IPS-11a (cell line): ENCODE results near the gene MEGF8.
A peak's percentile ranks its signal among the peaks of the same experiment; 100 is the strongest.

ENCODE experiments used
- H3K4me3 ChIP-seq: one replicate; pipeline ENCODE4 v1.5.1; 2013; ENCODE audit warnings: low read depth, low read length, control low read depth

Gene MEGF8

GRCh38 chr19:42287017-42287826 is 38.2 kb upstream of the MEGF8 start:
- H3K4me3 ChIP-seq: no peak overlapping the region

DNA sequence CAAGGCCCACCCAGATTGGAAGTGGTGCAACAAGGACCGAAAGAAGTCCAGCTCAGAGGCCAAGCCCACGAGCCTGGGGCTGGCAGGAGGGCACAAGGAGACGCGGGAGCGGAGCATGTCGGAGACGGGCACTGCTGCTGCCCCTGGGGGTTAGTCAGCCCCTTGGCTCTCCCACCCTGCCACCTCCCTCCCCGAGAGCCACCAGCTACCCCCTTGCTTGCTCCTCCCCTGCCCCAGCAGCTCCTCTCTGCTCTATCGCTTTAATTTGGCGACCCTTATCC is 37.7 kb upstream of the MEGF8 start:
- no peak overlapping the region for H3K4me3 ChIP-seq

DNA sequence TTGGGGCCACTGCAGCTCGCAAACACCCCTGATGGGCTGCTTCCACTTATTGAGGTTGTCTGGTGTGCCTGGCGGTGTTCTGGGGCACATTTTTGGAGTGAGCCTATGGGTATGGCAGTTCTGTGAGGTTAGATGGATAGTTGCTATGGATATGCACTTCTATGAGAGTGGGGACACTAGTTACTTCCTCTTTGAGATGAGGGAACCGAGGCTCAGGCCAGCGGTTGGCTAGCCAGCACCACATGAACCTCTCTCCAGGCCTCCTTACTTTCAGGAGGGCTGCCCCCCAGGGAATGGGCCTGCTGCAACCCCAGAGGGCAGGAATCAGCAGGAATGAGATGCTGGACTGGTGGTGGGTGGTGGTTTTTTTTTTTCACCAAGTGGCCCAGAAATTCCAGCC is 37.0 kb upstream of the MEGF8 start:
- no peak overlapping the region for H3K4me3 ChIP-seq

DNA sequence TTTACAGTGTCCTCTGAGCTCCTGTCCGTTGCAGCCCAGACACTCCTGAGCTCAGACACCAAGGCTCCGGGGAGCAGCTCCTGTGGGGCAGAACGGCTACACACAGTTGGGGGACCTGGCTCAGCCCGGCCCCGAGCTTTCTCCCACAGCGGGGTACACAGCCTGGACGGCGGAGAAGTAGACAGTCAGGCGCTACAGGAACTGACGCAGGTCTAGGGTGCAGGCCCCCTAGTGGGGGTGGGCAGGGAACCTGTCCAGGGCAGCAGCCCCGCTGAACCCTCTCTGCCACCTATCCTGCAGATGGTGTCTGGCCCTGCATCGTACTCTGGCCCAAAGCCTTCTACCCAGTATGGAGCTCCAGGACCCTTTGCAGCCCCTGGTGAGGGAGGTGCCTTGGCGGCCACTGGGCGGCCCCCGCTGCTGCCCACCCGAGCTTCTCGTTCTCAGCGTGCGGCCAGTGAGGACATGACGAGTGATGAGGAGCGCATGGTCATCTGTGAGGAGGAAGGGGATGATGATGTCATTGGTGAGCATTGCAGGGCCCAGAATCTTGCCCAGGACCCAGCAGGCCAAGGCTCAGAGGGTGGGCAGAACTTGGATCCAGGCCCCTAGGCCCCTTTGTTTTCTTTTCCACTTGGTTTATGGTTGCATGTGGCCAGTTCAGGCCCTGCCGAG is 36.4 kb upstream of the MEGF8 start:
- no peak overlapping the region for H3K4me3 ChIP-seq

DNA sequence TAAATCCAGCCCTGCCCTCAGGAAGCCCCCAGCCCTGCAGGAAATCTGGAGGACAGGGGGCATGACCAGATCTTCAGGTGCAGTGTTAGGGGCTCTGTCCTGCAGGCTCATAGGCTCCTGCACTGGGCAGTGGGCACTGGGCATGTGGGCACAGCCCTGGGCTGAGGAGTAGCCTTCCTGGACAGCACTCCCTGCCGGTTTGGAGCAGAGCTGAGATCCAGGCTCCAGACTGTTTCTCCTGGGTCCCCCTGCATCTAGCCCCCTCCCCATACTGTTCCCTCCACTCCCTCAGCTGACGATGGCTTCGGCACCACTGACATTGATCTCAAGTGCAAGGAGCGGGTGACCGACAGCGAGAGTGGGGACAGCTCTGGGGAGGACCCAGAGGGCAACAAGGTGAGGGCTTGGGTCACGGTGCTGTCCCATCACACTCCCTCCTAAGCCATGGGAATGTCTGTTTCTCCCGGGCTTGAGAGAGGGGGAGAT is 35.8 kb upstream of the MEGF8 start:
- H3K4me3 ChIP-seq: no peak overlapping the region

GRCh38 chr19:42290136-42290522 is 35.3 kb upstream of the MEGF8 start:
- no peak overlapping the region for H3K4me3 ChIP-seq

- no peak overlapping the region for H3K4me3 ChIP-seq
Observed at GRCh38 chr19:42290523-42291434, 34.7 kb upstream of the MEGF8 start.

DNA sequence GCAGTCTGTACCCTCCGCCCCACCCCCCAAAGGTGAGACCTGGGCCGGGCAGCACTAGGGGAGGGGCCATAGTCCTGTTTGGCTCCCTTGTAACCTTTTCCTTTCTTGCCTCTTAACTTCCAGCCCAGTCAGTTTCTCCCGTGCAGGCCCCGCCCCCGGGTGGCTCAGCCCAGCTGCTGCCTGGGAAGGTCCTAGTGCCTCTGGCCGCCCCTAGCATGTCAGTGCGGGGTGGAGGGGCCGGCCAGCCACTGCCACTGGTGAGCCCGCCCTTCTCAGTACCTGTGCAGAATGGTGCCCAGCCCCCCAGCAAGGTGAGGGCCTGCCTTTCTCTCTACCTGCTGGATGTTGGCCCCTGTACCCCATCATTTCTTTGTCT is 34.0 kb upstream of the MEGF8 start:
- no peak overlapping the region for H3K4me3 ChIP-seq

DNA sequence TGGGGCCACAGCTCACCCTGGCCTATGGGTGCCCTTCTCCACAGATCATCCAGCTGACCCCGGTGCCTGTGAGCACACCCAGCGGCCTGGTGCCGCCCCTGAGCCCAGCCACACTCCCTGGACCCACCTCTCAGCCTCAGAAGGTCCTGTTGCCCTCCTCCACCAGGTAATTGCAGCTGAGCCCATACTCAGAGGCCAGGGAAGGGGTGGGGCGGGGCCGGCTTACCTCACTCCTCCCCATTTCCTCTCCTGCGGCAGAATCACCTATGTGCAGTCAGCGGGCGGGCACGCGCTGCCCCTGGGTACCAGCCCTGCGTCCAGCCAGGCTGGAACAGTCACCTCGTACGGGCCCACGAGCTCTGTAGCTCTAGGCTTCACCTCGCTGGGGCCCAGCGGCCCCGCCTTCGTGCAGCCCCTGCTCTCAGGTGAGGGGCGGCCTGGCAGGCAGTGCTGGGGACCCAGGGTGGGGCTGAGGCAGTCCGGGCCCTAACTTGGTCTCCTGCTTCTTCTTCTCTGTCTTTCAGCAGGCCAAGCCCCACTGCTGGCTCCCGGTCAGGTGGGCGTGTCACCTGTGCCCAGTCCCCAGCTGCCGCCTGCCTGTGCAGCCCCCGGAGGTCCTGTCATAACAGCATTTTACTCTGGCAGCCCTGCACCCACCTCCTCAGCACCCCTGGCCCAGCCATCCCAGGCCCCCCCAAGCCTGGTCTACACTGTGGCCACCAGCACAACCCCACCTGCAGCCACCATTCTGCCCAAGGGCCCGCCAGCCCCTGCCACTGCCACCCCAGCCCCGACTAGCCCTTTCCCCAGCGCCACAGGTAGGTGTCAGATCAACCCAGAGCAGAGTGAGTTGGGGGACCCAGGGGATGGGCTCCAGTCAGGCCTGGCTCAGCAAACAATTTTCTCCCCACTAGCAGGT is 33.1 kb upstream of the MEGF8 start:
- no peak overlapping the region for H3K4me3 ChIP-seq

DNA sequence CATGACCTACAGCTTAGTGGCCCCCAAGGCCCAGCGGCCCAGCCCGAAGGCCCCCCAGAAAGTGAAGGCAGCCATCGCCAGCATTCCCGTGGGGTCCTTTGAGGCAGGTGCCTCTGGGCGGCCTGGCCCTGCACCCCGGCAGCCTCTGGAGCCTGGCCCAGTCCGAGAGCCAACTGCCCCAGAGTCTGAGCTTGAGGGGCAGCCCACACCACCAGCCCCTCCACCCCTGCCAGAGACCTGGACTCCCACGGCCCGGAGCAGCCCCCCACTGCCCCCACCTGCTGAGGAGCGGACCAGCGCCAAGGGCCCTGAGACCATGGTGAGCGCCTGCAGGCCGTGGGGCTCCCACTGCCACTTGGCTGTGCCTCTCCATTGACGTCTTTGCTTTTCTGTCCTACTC is 32.5 kb upstream of the MEGF8 start:
- no peak overlapping the region for H3K4me3 ChIP-seq

- H3K4me3 ChIP-seq: no peak overlapping the region
Observed at GRCh38 chr19:42293540-42293939, 31.9 kb upstream of the MEGF8 start.

DNA sequence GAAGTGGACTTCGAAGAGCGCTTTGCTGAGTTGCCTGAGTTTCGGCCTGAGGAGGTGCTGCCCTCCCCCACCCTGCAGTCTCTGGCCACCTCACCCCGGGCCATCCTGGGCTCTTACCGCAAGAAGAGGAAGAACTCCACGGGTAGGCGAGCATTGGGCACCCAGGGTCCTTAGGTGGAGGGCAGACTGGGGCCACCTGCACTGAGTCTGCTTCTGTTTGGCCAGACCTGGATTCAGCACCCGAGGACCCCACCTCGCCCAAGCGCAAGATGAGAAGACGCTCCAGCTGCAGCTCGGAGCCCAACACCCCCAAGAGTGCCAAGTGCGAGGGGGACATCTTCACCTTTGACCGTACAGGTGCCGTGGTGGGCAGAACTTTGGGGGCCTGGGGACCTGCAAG is 31.5 kb upstream of the MEGF8 start:
- no peak overlapping the region for H3K4me3 ChIP-seq

GRCh38 chr19:42294471-42295137 is 30.8 kb upstream of the MEGF8 start:
- H3K4me3 ChIP-seq: no peak overlapping the region

DNA sequence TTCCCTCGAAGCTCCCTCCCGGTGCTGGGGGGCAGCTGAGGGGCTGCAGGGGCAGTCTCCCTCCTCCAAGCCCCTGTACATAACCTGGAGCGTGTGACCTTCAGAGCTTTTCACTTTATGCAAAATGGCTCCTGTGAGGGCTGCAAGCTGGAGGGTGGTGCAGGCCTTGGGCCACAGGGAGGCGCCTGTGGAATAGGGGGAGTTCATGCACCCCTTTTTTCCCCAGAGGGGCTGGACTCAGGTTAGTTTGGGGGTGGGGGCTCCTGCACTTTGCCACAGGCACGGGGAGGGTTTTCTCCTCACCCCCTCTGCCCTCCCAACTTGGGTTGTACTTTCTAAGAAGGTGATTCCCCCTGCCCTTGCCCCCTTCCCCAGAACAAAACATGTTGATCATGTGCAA is 30.1 kb upstream of the MEGF8 start:
- H3K4me3 ChIP-seq: no peak overlapping the region

DNA sequence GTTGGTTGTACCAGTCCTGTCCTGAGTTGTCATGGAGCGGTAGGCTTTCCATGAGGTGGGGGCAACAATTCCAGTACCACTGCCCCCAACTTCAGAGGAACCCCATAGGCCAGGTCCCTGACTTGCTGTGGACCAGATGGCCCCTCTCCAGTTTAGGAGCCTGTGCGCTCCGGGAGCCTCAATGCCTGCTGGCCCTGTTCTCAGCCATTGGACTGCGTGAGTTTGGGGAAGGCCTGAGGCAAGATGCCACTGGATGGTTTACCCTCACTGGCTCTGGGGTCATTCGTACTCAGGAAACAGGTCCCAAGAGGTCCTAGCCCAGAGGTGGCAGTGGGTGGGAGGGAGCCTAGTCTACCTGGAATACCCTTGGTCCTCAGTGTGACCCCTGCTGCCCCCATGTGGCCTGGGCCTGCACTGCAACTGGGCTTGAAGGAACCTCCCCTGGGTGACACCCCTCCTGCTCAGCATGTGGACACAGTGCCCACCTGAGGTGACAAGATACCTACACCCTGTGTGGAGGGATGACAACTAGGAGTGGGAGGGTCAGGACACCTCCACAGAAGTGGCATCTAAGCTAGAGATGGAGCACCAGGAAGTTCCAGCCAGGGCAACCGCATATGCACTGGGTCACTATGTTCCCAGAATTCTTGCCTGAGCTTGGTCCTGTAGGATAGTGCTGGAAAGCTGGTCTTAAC is 29.5 kb upstream of the MEGF8 start:
- no peak overlapping the region for H3K4me3 ChIP-seq

- H3K4me3 ChIP-seq: no peak overlapping the region
Observed at GRCh38 chr19:42297039-42297438, 28.4 kb upstream of the MEGF8 start.

DNA sequence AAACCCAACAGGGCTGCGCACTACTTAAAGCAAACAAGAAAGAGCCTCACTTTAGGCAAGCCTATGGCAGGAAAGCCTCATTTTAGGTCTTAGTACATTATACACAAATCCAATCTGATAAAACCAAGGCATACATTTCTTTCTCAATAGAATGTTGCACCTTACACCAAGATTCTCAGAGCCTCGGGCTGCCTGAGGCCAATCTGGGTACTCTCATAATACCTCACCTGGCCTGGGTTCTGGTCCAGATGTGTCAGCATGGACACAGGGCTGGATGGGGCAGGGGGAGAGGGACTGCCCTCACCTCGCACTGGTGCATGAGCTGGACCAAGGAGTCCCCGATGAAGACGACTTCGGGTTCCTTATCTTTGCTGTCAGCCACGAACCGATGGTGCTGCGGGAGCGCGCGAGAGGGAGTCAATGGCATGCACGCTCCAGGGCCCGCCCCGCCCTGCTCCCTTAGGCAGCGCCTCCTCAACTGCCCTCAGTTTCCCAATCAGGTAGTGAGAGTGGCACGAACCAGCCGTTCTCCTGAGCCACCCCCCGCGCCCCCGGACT is 23.7 kb upstream of the MEGF8 start, which contains the start of gene PRR19:
TSS of gene PRR19 (plus strand) at position 487 of the 558 bp plus-strand sequence. CDS start 7,453 bp downstream, outside the sequence.
- H3K4me3 ChIP-seq: peak within 1 kb of the TSS; percentile 83

DNA sequence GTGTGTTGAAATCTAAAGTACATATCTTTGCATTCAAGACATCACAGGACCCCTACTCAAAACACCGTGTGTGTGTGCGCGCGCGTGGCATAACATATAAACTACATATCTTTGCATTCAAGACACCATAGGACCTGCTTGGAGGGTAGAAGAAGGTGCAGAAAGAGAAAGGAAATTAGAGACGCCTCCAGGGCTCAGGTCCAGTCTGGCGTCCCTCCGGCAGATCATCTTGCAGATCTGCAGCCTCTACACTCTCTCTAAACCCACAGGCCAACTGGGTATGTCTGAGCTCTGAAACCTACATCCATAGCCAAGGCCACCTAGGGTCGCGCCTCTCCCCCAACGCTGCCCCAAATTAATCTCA is 22.4 kb upstream of the MEGF8 start:
- H3K4me3 ChIP-seq: no peak overlapping the region

GRCh38 chr19:42303876-42304275 is 21.6 kb upstream of the MEGF8 start:
- no peak overlapping the region for H3K4me3 ChIP-seq
